Caki2 (cell line): ENCODE measurements around the gene PITPNM1. TPM values are rescaled to one million over a fixed set of nuclear protein-coding genes. Genes with fewer than 3 reads are reported as not detected.

Experiments used
- DNase-seq: peaks from one replicate; pipeline ENCODE4 v3.0.0-alpha.2; 2015; ENCODE audit warnings: low read depth
- in situ Hi-C: cut with HindIII; loops from 2 replicates; pipeline ENCODE4 v1.10.0; 2016; ENCODE audit warnings: low sequenced_read_pairs, low pct_unique_long_range_greater_than_20kb, mixed read lengths
- total RNA-seq: library from RNA; depleted of rRNA; stranded (reverse); fragments of >200 nt; shearing (Covaris generic); gene quantifications from 2 replicates; pipeline ENCODE4 v1.2.3, GENCODE V29; 2014; ENCODE audit warnings: low replicate concordance; rRNA removed

The PITPNM1 gene
- total RNA-seq, 1 experiment from 2014 or later = 48.4 TPM

DNA sequence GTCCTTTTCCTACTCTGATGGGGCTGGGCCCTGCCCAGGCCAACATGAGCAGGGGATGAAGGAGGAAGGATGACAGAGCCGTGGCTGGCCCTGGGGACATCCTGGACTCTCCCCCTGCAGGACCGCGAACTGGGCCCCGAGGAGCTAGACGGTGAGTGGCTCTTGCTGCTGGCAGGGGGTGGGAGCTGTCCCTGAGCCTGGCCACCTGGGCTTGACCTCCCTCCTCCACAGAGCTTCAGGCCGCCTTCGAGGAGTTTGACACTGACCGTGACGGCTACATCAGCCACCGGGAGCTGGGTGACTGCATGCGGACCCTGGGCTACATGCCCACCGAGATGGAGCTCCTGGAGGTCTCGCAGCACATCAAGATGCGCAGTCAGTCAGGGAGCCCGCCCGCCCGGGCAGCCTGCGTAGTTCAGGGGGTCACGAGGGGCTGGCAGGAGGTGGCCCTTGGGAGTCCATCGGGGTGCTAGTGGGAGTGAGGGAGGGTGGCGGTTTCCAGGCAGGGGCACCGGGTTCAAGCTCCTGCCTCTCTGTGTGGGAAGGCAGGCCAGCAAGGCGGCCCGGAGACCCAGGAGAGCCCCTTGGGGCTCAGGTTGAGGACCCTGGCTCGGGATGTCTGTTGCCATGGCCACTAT is 49.0 kb downstream of the PITPNM1 start:
- in situ Hi-C loops = no loop called here
- DNase-seq = no peak

DNA sequence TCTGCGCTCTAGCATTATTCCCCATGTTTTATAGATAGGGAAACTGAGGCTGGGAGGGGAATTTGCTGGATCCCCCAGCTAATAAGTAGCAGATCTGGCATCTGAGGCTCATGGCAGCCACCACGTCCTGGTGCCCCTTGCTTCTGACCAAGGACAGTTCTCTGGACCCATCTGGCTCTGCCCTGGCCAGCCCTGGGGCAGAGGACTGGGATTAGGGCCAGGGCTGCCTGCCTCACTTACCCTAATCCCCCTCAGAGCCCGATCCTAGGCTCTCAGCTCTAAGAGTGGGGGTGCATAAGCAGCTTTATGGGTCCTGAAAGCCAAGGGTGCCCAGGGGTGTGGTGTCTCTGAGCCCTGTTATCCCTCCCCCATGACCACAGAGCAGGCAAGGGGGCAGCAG is 50.1 kb downstream of the PITPNM1 start, which contains the start of gene CABP4:
Gene CABP4, plus strand, starts transcription at position 301 of the 400 bp plus-strand sequence. Its CDS starts 70 bp downstream, at position 371.
- no peak for DNase-seq
- in situ Hi-C loops = no loop called here

DNA sequence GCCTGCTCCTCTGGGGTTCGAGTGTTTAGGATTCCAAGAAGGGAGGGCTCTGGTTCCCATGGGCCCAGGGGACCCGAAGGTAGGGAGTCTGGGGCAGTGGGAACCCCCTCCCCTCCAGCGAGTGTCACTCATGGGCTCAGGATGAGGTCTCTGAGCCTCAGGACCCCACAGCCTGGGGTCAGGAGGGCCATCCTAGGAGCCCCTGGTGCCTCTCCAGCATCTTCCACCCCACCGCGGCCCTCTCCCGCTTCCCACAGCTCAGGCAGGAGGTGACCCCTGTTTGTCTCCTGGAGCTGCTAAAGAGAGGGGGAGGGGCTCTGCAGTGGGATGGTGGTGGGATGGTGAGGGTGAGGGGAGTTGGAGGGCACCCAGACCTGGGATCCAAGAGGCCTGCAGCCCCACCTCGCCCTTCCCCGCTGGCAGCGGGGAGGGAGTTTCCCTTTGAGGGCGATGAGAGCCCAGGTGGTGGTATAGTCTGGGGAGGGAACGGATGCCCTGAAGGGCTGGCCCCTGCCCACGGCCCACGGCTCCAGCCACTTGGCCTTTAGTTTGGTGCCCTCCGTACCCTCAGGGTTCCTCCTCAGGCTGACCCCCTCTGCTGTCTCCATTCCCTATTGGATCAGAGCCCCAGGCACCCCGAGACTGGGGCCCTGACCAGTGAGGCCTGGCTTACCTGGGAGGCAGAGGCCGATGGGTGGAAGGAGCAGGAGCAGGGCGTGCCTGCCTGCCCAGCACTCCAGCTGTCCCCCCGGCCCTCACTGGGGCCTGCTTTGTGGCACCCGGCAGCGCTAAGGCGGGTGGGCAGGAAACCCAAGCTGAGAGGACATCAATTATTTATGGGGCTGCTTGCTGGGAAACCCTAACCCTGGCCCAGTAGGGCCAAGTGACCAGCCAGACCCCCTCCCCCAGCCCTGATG is 51.1 kb downstream of the PITPNM1 start:
- no peak for DNase-seq
- in situ Hi-C loops = no loop called here

DNA sequence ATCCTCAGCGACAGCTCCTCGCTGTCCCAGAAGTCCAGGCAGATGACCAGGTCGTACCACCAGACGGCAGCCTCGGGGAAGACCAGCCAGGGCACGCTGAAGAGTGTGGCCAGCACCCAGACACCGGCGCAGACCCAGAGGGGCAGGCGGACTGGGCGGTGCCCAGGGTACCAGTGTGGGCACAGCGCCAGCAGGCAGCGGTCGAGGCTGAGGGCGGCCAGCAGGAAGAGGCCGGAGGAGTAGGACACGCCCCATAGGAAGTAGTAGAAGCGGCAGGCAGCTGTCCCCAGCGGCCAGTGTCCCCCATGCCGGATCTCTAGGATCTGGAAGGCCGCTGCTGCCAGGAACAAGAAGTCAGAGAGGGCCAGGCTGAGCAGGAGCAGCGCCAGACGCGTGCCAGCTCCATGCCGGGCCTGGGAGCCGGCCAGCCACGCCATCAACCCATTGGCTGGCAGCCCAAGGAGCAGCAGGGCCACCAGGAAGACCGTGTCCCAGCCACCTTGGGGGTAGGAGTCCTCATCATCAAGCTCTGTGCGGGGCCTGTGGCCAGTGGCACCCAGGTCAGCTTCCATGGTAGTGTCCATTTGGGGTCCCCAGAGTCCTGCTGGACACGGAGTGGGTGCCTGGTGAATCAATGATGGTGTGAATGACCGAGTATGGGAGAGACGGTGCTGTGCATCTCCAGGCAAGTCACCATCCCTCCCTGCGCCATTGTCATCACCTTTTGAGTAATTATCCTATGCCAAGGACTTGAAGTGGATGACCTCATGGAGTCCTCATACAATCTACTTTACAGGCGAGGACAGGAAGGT is 52.8 kb downstream of the PITPNM1 start, which contains the start of gene GPR152:
Gene GPR152, minus strand, starts transcription at position 589 of the 812 bp plus-strand sequence. Its CDS starts 5 bp downstream, at position 584.
- peak; percentile 54 for DNase-seq
- in situ Hi-C loops = no loop called here

DNA sequence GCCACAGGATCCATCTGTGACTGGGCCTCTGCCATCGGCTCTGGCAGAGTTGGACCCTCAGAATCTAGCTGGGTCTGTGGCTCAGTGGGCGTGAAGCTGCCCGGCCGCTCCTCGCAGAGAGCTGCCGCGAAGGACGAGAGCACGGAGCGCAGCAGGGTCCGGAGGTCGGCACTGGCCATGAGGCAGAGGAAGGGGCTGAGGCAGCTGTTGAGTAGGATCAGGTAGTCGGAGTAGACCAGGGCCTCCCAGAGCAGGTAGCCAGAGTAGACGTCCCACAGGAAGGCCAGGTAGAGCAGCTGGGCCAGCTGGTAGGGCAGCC is 53.5 kb downstream of the PITPNM1 start:
- no peak for DNase-seq
- in situ Hi-C loops = no loop called here

DNA sequence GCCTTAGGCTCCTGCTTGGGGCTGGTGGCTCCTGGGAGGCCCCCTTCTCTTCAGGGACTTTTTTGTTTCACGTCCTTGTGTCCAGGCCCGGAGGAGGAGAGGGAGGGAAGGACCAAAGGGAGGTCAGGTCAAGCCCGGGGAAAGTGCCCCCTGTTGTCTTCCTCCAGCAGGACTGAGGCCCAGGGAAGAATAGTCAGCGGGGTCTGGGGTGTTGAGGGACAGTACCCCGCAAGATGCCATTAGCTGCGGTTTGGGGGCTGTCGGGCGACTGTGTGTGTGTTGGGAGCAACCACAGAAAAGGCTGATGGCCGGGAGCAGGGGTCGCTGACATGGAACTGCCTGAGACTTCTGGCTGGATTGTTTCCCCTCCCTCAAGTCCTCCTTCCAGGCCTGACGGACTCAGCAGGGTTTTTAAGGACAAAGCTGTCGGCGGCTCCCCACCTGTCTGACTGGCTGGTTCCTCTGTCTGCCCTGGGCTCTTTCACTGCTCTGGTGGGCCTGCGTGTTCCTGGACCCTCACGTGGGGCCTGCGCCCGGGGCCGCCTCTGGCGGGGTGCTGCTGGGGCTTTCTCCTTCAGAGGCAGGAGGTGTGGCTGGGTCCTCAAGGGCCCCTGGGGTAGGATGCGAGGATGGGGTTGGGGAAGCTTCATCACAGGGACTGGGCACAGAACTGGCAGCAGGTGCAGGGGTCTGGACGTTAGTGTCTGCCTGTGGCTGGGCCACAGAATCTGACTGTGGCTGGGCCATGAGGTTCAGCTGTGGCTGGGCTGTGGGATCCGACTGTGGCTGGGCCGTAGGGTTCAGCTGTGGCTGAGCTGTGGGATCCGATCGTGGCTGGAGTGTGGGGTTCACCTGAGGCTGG is 54.1 kb downstream of the PITPNM1 start:
- in situ Hi-C loops = no loop called here

DNA sequence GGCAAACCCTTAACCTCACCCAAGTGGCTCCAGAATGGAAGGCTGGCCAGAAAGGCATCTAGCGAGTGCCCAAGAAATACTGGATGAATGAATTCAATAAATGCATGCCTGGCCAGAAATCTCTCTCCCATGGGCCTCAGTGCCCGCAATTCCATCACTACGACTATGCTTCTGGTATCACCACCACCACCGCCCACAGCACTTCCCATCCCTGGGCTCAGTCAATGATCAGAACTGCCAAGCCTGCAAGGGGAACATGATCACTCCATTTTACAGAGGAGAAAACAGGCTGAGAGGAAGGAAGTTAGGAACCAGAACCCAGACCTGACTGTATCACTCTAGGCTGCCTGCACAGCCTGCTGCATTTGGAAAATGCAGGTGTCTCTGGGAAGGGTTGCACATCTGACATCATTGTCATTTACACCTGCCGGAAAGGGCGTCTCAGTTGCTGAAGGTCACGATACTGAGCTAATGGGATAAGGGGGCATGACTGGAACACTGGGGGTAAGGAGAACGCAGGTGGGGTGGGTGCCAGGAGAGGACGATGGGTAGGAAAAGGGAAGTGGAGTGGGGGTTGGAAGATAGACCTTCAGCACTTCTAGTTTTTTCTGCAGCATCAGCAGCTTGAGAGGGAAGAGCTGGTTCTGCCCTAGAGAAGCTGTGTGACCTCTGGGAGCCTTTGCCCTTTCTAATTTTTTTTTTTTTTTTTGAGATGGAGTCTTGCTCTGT is 55.9 kb downstream of the PITPNM1 start:
- in situ Hi-C loops = no loop called here

More for the DNA sequence above, 54.1 kb downstream of the PITPNM1 start:
- no peak for DNase-seq

DNA sequence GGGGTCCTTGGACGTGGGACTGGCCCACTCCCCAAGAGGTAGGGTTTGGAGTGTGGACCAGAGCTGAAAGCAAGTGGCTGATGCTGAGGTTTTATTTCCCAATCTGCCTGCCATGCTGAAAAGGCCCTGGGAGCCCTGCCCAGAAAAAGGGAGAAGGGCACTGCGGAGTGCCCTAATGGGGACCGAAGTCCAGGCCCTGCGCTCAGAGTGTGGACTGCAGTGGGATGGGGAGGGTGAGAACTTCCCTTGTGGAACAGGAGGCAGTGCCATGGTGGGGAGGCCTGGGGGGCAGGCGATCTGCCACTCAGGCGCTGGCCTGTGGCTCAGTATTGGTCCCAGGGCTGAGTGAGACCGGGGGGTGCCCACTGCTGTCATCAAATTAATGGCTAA is 56.9 kb downstream of the PITPNM1 start:
- in situ Hi-C loops = no loop called here
- no peak for DNase-seq

More for the DNA sequence above, 55.9 kb downstream of the PITPNM1 start:
- no peak for DNase-seq

DNA sequence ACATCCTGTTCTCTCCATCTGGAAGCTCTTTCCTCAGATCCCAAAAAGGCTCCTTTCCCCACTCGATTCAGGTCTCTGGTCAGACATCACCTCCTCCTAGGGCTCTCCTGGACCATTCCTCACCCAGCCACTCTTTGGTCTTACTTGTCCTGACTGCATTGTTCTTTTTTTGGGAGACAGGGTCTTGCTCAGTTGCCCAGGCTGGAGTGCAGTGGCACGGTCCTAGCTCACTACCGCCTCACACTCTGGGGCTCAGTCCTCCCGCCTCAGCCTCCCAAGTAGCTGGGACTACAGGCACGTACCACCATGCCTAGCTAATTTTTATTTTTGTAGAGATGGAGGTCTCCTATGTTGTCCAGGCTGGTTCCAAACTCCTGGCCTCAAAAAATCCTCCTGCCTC is 59.6 kb downstream of the PITPNM1 start:
- no peak for DNase-seq
- in situ Hi-C loops = no loop called here

DNA sequence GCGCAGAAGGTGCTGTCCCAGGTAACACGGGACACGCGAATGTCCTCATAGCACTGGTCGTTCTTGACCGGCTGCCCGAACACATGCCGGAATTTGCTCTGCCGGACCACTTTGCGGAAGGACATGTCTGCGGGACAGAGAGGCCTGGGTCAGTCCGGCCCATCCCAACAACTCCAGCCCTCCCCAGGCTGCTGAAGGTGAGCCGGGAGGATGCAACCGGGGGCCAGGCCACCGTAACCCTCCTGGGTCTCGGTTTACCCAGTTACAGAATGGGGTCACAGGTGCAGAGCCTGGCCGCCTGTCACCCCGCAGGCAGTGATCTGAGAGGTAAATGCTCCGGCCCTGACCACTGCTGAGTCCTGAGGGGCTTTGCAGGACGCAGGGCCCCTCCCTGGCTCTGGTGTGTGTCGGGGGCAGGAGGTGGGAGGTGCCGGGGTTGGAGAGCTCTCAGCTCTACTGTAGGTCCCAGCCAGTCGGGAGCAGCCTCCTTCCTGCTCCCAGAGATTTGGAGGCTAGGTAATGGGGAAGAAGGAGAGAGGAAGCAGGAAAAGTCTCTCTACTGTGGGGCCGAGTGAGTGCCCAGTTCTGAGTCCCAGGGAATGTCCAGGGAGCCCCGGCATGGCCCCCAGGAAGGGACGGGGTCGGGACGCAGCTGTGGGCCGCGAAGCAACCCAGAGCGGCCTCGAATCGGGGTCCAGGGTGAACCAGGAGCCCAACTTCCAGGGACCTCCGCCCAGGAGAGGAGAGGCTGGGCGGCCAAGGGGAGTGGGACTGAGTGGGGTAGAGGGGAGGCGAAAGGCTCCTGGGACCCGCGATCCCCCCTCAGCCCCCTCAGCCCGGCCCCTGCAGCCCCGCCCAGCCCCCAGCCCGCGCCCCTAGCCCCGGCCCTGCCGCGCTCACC is 62.4 kb downstream of the PITPNM1 start:
- in situ Hi-C loops = no loop called here
- no peak for DNase-seq

Other genes starting within 250 kb of the PITPNM1 start
- 31.7 and 37.1 TPM in 2 replicates for gene GRK2, start 238.9 kb downstream of the PITPNM1 start, total RNA-seq
- 11.7 and 22.5 TPM in 2 replicates for gene ANKRD13D, start 216.1 kb downstream of the PITPNM1 start, total RNA-seq
- 16.3 and 50.6 TPM in 2 replicates for gene SSH3, start 201.8 kb downstream of the PITPNM1 start, total RNA-seq
- gene POLD4, start 151.8 kb downstream of the PITPNM1 start, total RNA-seq = 26.7 and 38.5 TPM in 2 replicates
- gene CLCF1, start 131.8 kb downstream of the PITPNM1 start, total RNA-seq = 6.5 and 13.4 TPM in 2 replicates
- gene RAD9A, start 113.4 kb downstream of the PITPNM1 start, total RNA-seq = 24.4 and 26.6 TPM in 2 replicates
- gene PPP1CA, start 103.5 kb downstream of the PITPNM1 start, total RNA-seq = 251 and 260 TPM in 2 replicates
- 1.6 TPM in 1 of 2 replicates, not detected in the other for gene TBC1D10C, start 101.3 kb downstream of the PITPNM1 start, total RNA-seq
- 0.03 TPM in 1 of 2 replicates, not detected in the other for gene CARNS1, start 89.7 kb downstream of the PITPNM1 start, total RNA-seq
- 42.9 and 46.6 TPM in 2 replicates for gene RPS6KB2, start 76.9 kb downstream of the PITPNM1 start, total RNA-seq
- not detected in 2 replicates for gene PTPRCAP, start 67.7 kb downstream of the PITPNM1 start, total RNA-seq
- 128 and 140 TPM in 2 replicates for gene CORO1B, start 61.9 kb downstream of the PITPNM1 start, total RNA-seq
- gene GPR152, start 52.6 kb downstream of the PITPNM1 start, total RNA-seq = not detected in 2 replicates
- gene CABP4, start 50.0 kb downstream of the PITPNM1 start, total RNA-seq = 1.6 and 10.8 TPM in 2 replicates
- gene TMEM134, start 36.1 kb downstream of the PITPNM1 start, total RNA-seq = 99.8 and 100 TPM in 2 replicates
- gene AIP, start 22.3 kb downstream of the PITPNM1 start, total RNA-seq = 91.4 and 117 TPM in 2 replicates
- 43.6 and 56.9 TPM in 2 replicates for gene CDK2AP2, start 2.8 kb upstream of the PITPNM1 start, total RNA-seq
- gene CABP2, start 18.1 kb upstream of the PITPNM1 start, total RNA-seq = not detected in 2 replicates
- not detected in 2 replicates for gene GSTP1, start 78.4 kb upstream of the PITPNM1 start, total RNA-seq
- 237 and 239 TPM in 2 replicates for gene NDUFV1, start 101.6 kb upstream of the PITPNM1 start, total RNA-seq
- gene NUDT8, start 124.6 kb upstream of the PITPNM1 start, total RNA-seq = 51.3 and 52.9 TPM in 2 replicates
- gene TBX10, start 134.4 kb upstream of the PITPNM1 start, total RNA-seq = not detected in 2 replicates
- gene ACY3, start 145.4 kb upstream of the PITPNM1 start, total RNA-seq = 6.0 TPM in 1 of 2 replicates, not detected in the other
- gene ALDH3B2, start 169.3 kb upstream of the PITPNM1 start, total RNA-seq = not detected in 2 replicates